ENCODE results near the gene PLA2G2F. TPM values are rescaled to one million over a fixed set of nuclear protein-coding genes. Genes with fewer than 3 reads are reported as not detected.

Gene PLA2G2F
- total and polyA plus RNA-seq, 9 of the 15 experiments (the other 6 are each of a cell fraction or from before 2014, with no cell fraction given), result not detected

DNA sequence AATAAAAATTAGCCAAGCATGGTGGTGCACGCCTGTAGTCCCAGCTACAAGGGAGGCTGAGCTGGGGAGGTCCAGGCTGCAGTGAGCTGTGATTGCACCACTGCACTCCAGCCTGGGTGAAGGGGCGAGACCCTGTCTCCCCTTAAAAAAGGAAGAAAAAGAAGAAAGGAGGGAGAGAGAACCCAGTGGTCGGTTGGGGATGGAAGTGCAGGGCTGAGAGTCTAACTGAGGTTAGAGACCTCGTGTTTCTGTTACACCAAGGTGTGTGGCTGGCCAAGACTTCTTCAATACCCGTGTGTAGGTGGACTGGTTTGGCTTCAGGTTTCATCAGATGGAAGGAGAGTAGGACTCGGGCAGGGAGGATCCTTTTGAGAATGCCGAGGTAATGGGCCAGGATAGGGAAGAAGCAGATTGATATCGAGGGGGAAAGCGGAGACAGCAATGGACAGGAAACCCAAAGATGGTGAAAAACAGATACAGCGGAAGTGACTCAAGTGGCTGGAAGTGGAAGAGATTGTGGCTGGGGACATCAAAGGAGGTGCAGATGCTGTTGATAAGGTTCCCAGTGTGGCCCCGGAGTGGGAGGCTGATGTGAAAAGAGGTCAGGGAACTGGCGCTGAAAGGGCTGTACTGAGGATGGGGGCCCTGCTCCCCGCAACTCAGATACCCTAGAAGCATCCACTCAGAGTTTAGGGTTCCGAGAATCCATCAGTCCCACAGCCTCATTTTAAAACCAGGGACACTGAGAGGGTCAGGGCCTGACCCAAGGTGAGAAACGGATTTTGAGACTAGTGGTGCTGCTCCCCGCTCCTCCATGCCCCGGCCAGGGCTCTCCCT is 46.1 kb downstream of the PLA2G2F start (continued):
- TF ChIP-seq ETS2 (tag; IDR thresholded peaks at IDR 0.05; ENCODE audit: borderline replicate concordance, poor library complexity, severe bottlenecking), result no peak
- peak; percentile 89 for TF ChIP-seq SPI1 (IDR thresholded peaks at IDR 0.05; ENCODE audit: borderline replicate concordance, low read depth, low read length)
- 0 out of 2 replicates have a peak, but pooled peaks have one; percentile 16 for TF ChIP-seq ZNF583 (CRISPR knock-in tag; IDR thresholded peaks at IDR 0.05)
- TF ChIP-seq CBX8 (IDR thresholded peaks at IDR 0.05; ENCODE audit: borderline replicate concordance, extremely low read depth, low read depth, low read length, poor library complexity, severe bottlenecking), result no peak
- TF ChIP-seq PHB2 (IDR thresholded peaks at IDR 0.05; ENCODE audit: low read depth), result peak; percentile 9; the same call in 1 of the 2 replicates
- TF ChIP-seq, protein P1, sequence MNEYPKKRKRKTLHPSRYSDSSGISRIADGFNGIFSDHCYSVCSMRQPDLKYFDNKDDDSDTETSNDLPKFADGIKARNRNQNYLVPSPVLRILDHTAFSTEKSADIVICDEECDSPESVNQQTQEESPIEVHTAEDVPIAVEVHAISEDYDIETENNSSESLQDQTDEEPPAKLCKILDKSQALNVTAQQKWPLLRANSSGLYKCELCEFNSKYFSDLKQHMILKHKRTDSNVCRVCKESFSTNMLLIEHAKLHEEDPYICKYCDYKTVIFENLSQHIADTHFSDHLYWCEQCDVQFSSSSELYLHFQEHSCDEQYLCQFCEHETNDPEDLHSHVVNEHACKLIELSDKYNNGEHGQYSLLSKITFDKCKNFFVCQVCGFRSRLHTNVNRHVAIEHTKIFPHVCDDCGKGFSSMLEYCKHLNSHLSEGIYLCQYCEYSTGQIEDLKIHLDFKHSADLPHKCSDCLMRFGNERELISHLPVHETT (CRISPR knock-in tag; conservative IDR thresholded peaks at IDR 0.05 in 1 of 2, IDR thresholded peaks at IDR 0.05 in 1 of 2), result peak in 1 of 2 experiments; percentile 63; a peak in 2 of 4 replicates
- no peak for TF ChIP-seq ZNF707 (CRISPR knock-in tag; conservative IDR thresholded peaks at IDR 0.05)
- peak; percentile 99 for TF ChIP-seq ETV1 (tag; conservative IDR thresholded peaks at IDR 0.05; ENCODE audit: low read depth)
- no peak for TF ChIP-seq PRPF4 (IDR thresholded peaks at IDR 0.05; ENCODE audit: insufficient read depth, low read depth, low read length, poor library complexity, severe bottlenecking)
- peak; percentile 24; the same call in 1 of the 2 replicates for TF ChIP-seq TFAP4 (CRISPR knock-in tag; IDR thresholded peaks at IDR 0.05; ENCODE audit: borderline replicate concordance)
- TF ChIP-seq TCF7L2 (IDR thresholded peaks at IDR 0.05; ENCODE audit: low read depth, low read length), result peak; percentile 86
- 0 out of 2 replicates have a peak, but pooled peaks have one; percentile 47 for TF ChIP-seq ZKSCAN8 (CRISPR knock-in tag; IDR thresholded peaks at IDR 0.05)
- TF ChIP-seq ARNT (IDR thresholded peaks at IDR 0.05), result peak in 1 of 2 experiments; percentile 91; a peak in 3 of 4 replicates
- no peak for TF ChIP-seq MBD1 (CRISPR knock-in tag; IDR thresholded peaks at IDR 0.05)
- TF ChIP-seq VEZF1 (CRISPR knock-in tag; IDR thresholded peaks at IDR 0.05), result 0 out of 2 replicates have a peak, but pooled peaks have one; percentile 22
- peak; percentile 18 for TF ChIP-seq ZFP36 (IDR thresholded peaks at IDR 0.05; ENCODE audit: low read depth, low read length, partially characterized antibody)
- no peak for TF ChIP-seq SIRT6 (IDR thresholded peaks at IDR 0.05; ENCODE audit: low read depth, low read length)
- TF ChIP-seq ELK3 (CRISPR knock-in tag; IDR thresholded peaks at IDR 0.05), result no peak

Measured in K562 (cell line).